ES-I3 (cell line): ENCODE measurements around the gene ZMYM3.
"Not testable (repeated sequence)": the region's sequence is repeated elsewhere in the genome, so short reads cannot be mapped to it uniquely, and the experiment has no call there.

Experiments used
- H3K36me3 ChIP-seq: 2 replicates; pipeline ENCODE4 v1.6.1; 2013; ENCODE audit warnings: mild to moderate bottlenecking, low read length, control low read depth, moderate library complexity; ENCODE audit not compliant: insufficient read depth
- H3K4me1 ChIP-seq: 2 replicates; pipeline ENCODE4 v1.6.1; 2013; ENCODE audit warnings: mild to moderate bottlenecking, control low read depth, low read length; ENCODE audit not compliant: insufficient read depth
- H3K9ac ChIP-seq: 2 replicates; pipeline ENCODE4 v1.6.1; 2013; ENCODE audit warnings: low read depth, mild to moderate bottlenecking, low read length, moderate library complexity
- H3K9me3 ChIP-seq: 2 replicates; pipeline ENCODE4 v1.6.1; 2013; ENCODE audit warnings: mild to moderate bottlenecking, low read length, moderate library complexity; ENCODE audit not compliant: control insufficient read depth, insufficient read depth

Gene ZMYM3

GRCh38 chrX:71254092-71254963 lies at the start of gene ZMYM3:
Gene ZMYM3, minus strand, starts transcription at chrX:71254140. Its CDS starts 885 bp downstream, at chrX:71253255.
- Histone ChIP-seq H3K36me3 (peaks cover 15% of the 10 kb centered on the region), H3K9me3 (no peaks in the 10 kb centered on the region), H3K9ac (peak within 1 kb of the TSS; percentile 96), H3K4me1 (peaks cover 11% of the 10 kb centered on the region; the same call in 1 of the 2 replicates)

GRCh38 chrX:71302461-71303213 lies 48.7 kb upstream of the ZMYM3 start:
- Histone ChIP-seq H3K9ac (no peak overlapping the region), H3K36me3 (peaks cover 24% of the 10 kb centered on the region), H3K9me3 (no peaks in the 10 kb centered on the region), H3K4me1 (no peaks in the 10 kb centered on the region)

GRCh38 chrX:71301195-71301924 lies 47.4 kb upstream of the ZMYM3 start, which contains the start of gene ITGB1BP2:
Gene ITGB1BP2, plus strand, starts transcription at chrX:71301750. Its CDS starts 57 bp downstream, at chrX:71301807.
- H3K9ac ChIP-seq = no peak within 1 kb of the TSS
- no peaks in the 10 kb centered on the region for H3K4me1 ChIP-seq
- H3K36me3 ChIP-seq = peaks cover 30% of the 10 kb centered on the region
- H3K9me3 ChIP-seq = no peaks in the 10 kb centered on the region

- H3K9ac ChIP-seq, H3K4me1 ChIP-seq, H3K9me3 ChIP-seq: not testable (repeated sequence)
- peaks cover 36% of the 10 kb centered on the region for H3K36me3 ChIP-seq
These were observed 46.6 kb upstream of the ZMYM3 start for GRCh38 chrX:71300495-71300894.

- H3K9ac ChIP-seq, H3K4me1 ChIP-seq, H3K9me3 ChIP-seq: not testable (repeated sequence)
- peaks cover 36% of the 10 kb centered on the region for H3K36me3 ChIP-seq
These were observed 46.1 kb upstream of the ZMYM3 start for GRCh38 chrX:71300064-71300463.

GRCh38 chrX:71298119-71298518 lies 44.2 kb upstream of the ZMYM3 start:
- Histone ChIP-seq H3K36me3 (peaks cover 43% of the 10 kb centered on the region), H3K9me3 (no peaks in the 10 kb centered on the region), H3K4me1 (no peaks in the 10 kb centered on the region), H3K9ac (no peak overlapping the region)

GRCh38 chrX:71296806-71297205 lies 42.9 kb upstream of the ZMYM3 start:
- Histone ChIP-seq H3K9me3 (no peaks in the 10 kb centered on the region), H3K36me3 (peaks cover 52% of the 10 kb centered on the region), H3K4me1 (no peaks in the 10 kb centered on the region), H3K9ac (no peak overlapping the region)

- Histone ChIP-seq H3K4me1 (no peaks in the 10 kb centered on the region), H3K36me3 (peaks cover 57% of the 10 kb centered on the region), H3K9me3 (no peaks in the 10 kb centered on the region), H3K9ac (no peak overlapping the region)
These were observed 38.9 kb upstream of the ZMYM3 start for GRCh38 chrX:71292669-71293365.

- H3K4me1 ChIP-seq = no peaks in the 10 kb centered on the region
- H3K9me3 ChIP-seq = no peaks in the 10 kb centered on the region
- no peak overlapping the region for H3K9ac ChIP-seq
- peaks cover 49% of the 10 kb centered on the region for H3K36me3 ChIP-seq
These were observed 37.4 kb upstream of the ZMYM3 start for GRCh38 chrX:71291381-71291780.

- Histone ChIP-seq H3K4me1 (no peaks in the 10 kb centered on the region), H3K9ac (peak overlapping the region; percentile 91; the same call in 1 of the 2 replicates), H3K36me3 (peaks cover 16% of the 10 kb centered on the region), H3K9me3 (no peaks in the 10 kb centered on the region)
These were observed 32.0 kb upstream of the ZMYM3 start for GRCh38 chrX:71285929-71286328.

GRCh38 chrX:71283403-71284143 lies 29.6 kb upstream of the ZMYM3 start, which contains the start of gene NONO:
Gene NONO, plus strand, starts transcription at chrX:71283635. Its CDS starts 7,003 bp downstream, at chrX:71290638.
- no peaks in the 10 kb centered on the region for H3K9me3 ChIP-seq

GRCh38 chrX:71282514-71283402 lies 28.8 kb upstream of the ZMYM3 start:
- Histone ChIP-seq H3K36me3 (peaks cover 9% of the 10 kb centered on the region), H3K9ac (peak overlapping the region; percentile 47)

More at GRCh38 chrX:71283403-71284143, 29.6 kb upstream of the ZMYM3 start, which contains the start of gene NONO:
- peak within 1 kb of the TSS; percentile 91 for H3K9ac ChIP-seq
- peaks cover 9% of the 10 kb centered on the region for H3K36me3 ChIP-seq
- H3K4me1 ChIP-seq = no peaks in the 10 kb centered on the region

More at GRCh38 chrX:71282514-71283402, 28.8 kb upstream of the ZMYM3 start:
- no peaks in the 10 kb centered on the region for H3K9me3 ChIP-seq
- no peaks in the 10 kb centered on the region for H3K4me1 ChIP-seq
